ENCODE results near the gene DHCR7.

The DHCR7 gene

GRCh38 chr11:71482216-71482615 is 34.0 kb upstream of the DHCR7 start:
- no peak overlapping the region for H3K4me3 ChIP-seq (ENCODE audit: low read length)
- H4K8ac ChIP-seq (ENCODE audit: low read depth, low read length): no peak overlapping the region
- H3K4me2 ChIP-seq (ENCODE audit: low read length): no peak overlapping the region
- no peaks in the 10 kb centered on the region for H3K79me2 ChIP-seq (ENCODE audit: control insufficient read depth, insufficient read depth, low read length)
- H3K9ac ChIP-seq (ENCODE audit: low read length): no peak overlapping the region
- no peak overlapping the region for H3K18ac ChIP-seq (ENCODE audit: low read length)
- DNase-seq: no peak
- no peak overlapping the region for H3K27ac ChIP-seq (ENCODE audit: low read depth, low read length)
- H2BK5ac ChIP-seq (ENCODE audit: low read length): no peak overlapping the region
- no peak overlapping the region for H2AK5ac ChIP-seq (ENCODE audit: low read length)
- peaks cover 2% of the 10 kb centered on the region for H3K4me1 ChIP-seq (ENCODE audit: control insufficient read depth, low read depth, low read length)
- no peak overlapping the region for H4K5ac ChIP-seq (ENCODE audit: low read length)
- WGBS (ENCODE audit: extremely low coverage, insufficient coverage, low lambda C conversion rate): no CpG with 5 or more reads among the region's 18 CpGs
- no peaks in the 10 kb centered on the region for H3K27me3 ChIP-seq (ENCODE audit: insufficient read depth, low read length, poor library complexity)
- H3K56ac ChIP-seq (ENCODE audit: low read length): no peak overlapping the region
- no peak overlapping the region for H2BK15ac ChIP-seq (replicated peaks; ENCODE audit: low read depth)
- H3K36me3 ChIP-seq (ENCODE audit: control insufficient read depth, insufficient read depth, low read length): peaks cover 12% of the 10 kb centered on the region
- no peak overlapping the region for H2BK120ac ChIP-seq (ENCODE audit: low read depth, low read length)
- H3K79me1 ChIP-seq (ENCODE audit: low read length): no peaks in the 10 kb centered on the region
- H3K4ac ChIP-seq (ENCODE audit: low read depth, low read length): no peak overlapping the region
- no peak overlapping the region for H3K23ac ChIP-seq (ENCODE audit: low read length)

- no peaks in the 10 kb centered on the region for H3K79me2 ChIP-seq (ENCODE audit: control insufficient read depth, insufficient read depth, low read length)
- peaks cover 2% of the 10 kb centered on the region for H3K4me1 ChIP-seq (ENCODE audit: control insufficient read depth, low read depth, low read length)
- WGBS (ENCODE audit: extremely low coverage, insufficient coverage, low lambda C conversion rate): no CpG with 5 or more reads among the region's 24 CpGs
- no peak overlapping the region for H2AK5ac ChIP-seq (ENCODE audit: low read length)
- H3K23ac ChIP-seq (ENCODE audit: low read length): no peak overlapping the region
- no peak for DNase-seq
- H2BK5ac ChIP-seq (ENCODE audit: low read length): no peak overlapping the region
- H3K4ac ChIP-seq (ENCODE audit: low read depth, low read length): no peak overlapping the region
- no peaks in the 10 kb centered on the region for H3K79me1 ChIP-seq (ENCODE audit: low read length)
- H3K9ac ChIP-seq (ENCODE audit: low read length): no peak overlapping the region
- no peaks in the 10 kb centered on the region for H3K27me3 ChIP-seq (ENCODE audit: insufficient read depth, low read length, poor library complexity)
- no peak overlapping the region for H3K56ac ChIP-seq (ENCODE audit: low read length)
- peaks cover 10% of the 10 kb centered on the region for H3K36me3 ChIP-seq (ENCODE audit: control insufficient read depth, insufficient read depth, low read length)
- no peak overlapping the region for H2BK15ac ChIP-seq (replicated peaks; ENCODE audit: low read depth)
- no peak overlapping the region for H3K4me2 ChIP-seq (ENCODE audit: low read length)
- no peak overlapping the region for H3K27ac ChIP-seq (ENCODE audit: low read depth, low read length)
- no peak overlapping the region for H2BK120ac ChIP-seq (ENCODE audit: low read depth, low read length)
- H4K5ac ChIP-seq (ENCODE audit: low read length): no peak overlapping the region
- H3K18ac ChIP-seq (ENCODE audit: low read length): no peak overlapping the region
- no peak overlapping the region for H3K4me3 ChIP-seq (ENCODE audit: low read length)
- H4K8ac ChIP-seq (ENCODE audit: low read depth, low read length): no peak overlapping the region
Measured at GRCh38 chr11:71481101-71481960, 33.1 kb upstream of the DHCR7 start.

DNA sequence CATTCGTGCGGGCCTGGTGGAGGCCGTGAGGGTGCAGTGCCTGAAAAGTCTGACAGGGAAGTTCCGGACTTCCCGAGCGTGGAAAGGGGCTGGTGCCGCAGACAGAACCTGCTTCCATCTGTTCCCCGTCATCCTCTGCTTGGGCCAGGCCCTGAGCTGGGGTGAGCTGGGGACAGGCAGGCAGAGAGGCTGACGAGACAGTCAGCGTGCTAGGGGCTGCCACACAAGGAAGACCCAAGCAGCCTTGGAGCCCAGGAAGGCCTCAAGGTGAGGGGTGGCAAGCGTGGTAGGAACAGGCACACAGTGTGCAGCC is 30.3 kb upstream of the DHCR7 start:
- Histone ChIP-seq H3K4me3 (ENCODE audit: low read length) (no peak overlapping the region), H3K56ac (ENCODE audit: low read length) (no peak overlapping the region), H4K8ac (ENCODE audit: low read depth, low read length) (no peak overlapping the region), H3K4ac (ENCODE audit: low read depth, low read length) (no peak overlapping the region), H3K18ac (ENCODE audit: low read length) (no peak overlapping the region), H3K79me1 (ENCODE audit: low read length) (no peaks in the 10 kb centered on the region), H3K4me2 (ENCODE audit: low read length) (no peak overlapping the region), H2BK15ac (replicated peaks; ENCODE audit: low read depth) (no peak overlapping the region), H3K27me3 (ENCODE audit: insufficient read depth, low read length, poor library complexity) (no peaks in the 10 kb centered on the region), H2AK5ac (ENCODE audit: low read length) (no peak overlapping the region), H4K5ac (ENCODE audit: low read length) (no peak overlapping the region), H3K4me1 (ENCODE audit: control insufficient read depth, low read depth, low read length) (peaks cover 2% of the 10 kb centered on the region), H3K23ac (ENCODE audit: low read length) (no peak overlapping the region), H2BK5ac (ENCODE audit: low read length) (no peak overlapping the region), H3K9ac (ENCODE audit: low read length) (no peak overlapping the region), H3K27ac (ENCODE audit: low read depth, low read length) (no peak overlapping the region), H2BK120ac (ENCODE audit: low read depth, low read length) (no peak overlapping the region), H3K79me2 (ENCODE audit: control insufficient read depth, insufficient read depth, low read length) (no peaks in the 10 kb centered on the region), H3K36me3 (ENCODE audit: control insufficient read depth, insufficient read depth, low read length) (peaks cover 9% of the 10 kb centered on the region)
- no CpG with 5 or more reads among the region's 11 CpGs for WGBS (ENCODE audit: extremely low coverage, insufficient coverage, low lambda C conversion rate)
- DNase-seq: no peak

DNA sequence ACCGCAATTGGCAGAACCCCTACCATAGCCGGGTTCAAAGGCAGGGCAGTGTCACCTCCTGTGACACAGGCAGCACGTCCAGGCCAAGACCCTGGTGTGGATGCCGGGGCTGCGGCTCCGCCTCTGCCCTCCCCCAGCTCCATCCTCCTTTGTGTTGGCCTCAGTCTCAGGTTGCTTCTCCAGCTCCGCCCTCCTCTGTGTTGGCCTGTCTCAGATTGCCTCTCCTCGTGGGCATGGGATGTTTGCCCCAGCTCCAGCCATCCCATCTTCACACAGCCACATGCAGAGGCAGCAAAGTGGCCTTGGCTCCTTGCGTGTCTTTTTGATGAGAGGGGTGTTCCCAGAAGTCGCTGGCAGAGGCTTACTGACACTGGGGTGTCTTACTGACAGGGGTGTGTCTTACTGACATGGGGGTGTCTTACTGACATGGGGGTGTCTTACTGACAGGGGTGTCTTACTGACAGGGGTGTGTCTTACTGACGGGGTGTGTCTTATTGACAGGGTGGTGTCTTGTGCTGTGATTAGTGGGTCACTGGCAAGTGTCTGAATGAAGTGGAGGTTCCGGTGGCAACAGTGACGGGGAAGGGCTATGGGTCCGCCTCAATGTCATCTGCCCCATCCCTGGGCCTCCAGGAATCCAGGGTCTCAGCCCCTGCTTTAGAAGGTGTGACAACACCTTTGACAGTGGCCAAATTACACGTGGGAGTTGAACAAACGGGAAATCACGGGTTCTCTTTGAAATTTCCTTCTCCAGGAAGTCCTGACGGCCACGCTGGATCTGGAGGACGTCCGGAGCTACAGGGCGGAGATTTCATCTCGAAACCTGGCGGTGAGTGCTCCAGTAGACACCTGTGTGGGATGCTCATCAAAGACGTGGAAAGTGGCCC is 29.7 kb upstream of the DHCR7 start:
- Histone ChIP-seq H3K18ac (ENCODE audit: low read length) (no peak overlapping the region), H3K79me1 (ENCODE audit: low read length) (no peaks in the 10 kb centered on the region), H3K79me2 (ENCODE audit: control insufficient read depth, insufficient read depth, low read length) (no peaks in the 10 kb centered on the region), H3K4ac (ENCODE audit: low read depth, low read length) (no peak overlapping the region), H3K23ac (ENCODE audit: low read length) (no peak overlapping the region), H3K9ac (ENCODE audit: low read length) (no peak overlapping the region), H3K36me3 (ENCODE audit: control insufficient read depth, insufficient read depth, low read length) (peaks cover 6% of the 10 kb centered on the region), H3K27ac (ENCODE audit: low read depth, low read length) (no peak overlapping the region), H2BK5ac (ENCODE audit: low read length) (no peak overlapping the region), H2AK5ac (ENCODE audit: low read length) (no peak overlapping the region), H2BK120ac (ENCODE audit: low read depth, low read length) (no peak overlapping the region), H3K4me3 (ENCODE audit: low read length) (no peak overlapping the region), H4K5ac (ENCODE audit: low read length) (no peak overlapping the region), H3K56ac (ENCODE audit: low read length) (no peak overlapping the region), H3K4me1 (ENCODE audit: control insufficient read depth, low read depth, low read length) (peaks cover 2% of the 10 kb centered on the region), H2BK15ac (replicated peaks; ENCODE audit: low read depth) (no peak overlapping the region), H3K4me2 (ENCODE audit: low read length) (no peak overlapping the region), H3K27me3 (ENCODE audit: insufficient read depth, low read length, poor library complexity) (no peaks in the 10 kb centered on the region), H4K8ac (ENCODE audit: low read depth, low read length) (no peak overlapping the region)
- peak; percentile 65 for DNase-seq
- WGBS (ENCODE audit: extremely low coverage, insufficient coverage, low lambda C conversion rate): no CpG with 5 or more reads among the region's 25 CpGs

GRCh38 chr11:71476926-71477640 is 28.9 kb upstream of the DHCR7 start:
- Histone ChIP-seq H3K23ac (ENCODE audit: low read length) (no peak overlapping the region), H4K8ac (ENCODE audit: low read depth, low read length) (no peak overlapping the region), H3K36me3 (ENCODE audit: control insufficient read depth, insufficient read depth, low read length) (peaks cover 6% of the 10 kb centered on the region), H3K4me3 (ENCODE audit: low read length) (no peak overlapping the region), H2BK5ac (ENCODE audit: low read length) (no peak overlapping the region), H3K4me1 (ENCODE audit: control insufficient read depth, low read depth, low read length) (peaks cover 2% of the 10 kb centered on the region), H3K27ac (ENCODE audit: low read depth, low read length) (no peak overlapping the region), H2AK5ac (ENCODE audit: low read length) (no peak overlapping the region), H2BK15ac (replicated peaks; ENCODE audit: low read depth) (no peak overlapping the region), H3K18ac (ENCODE audit: low read length) (no peak overlapping the region), H3K79me1 (ENCODE audit: low read length) (no peaks in the 10 kb centered on the region), H2BK120ac (ENCODE audit: low read depth, low read length) (no peak overlapping the region), H3K27me3 (ENCODE audit: insufficient read depth, low read length, poor library complexity) (no peaks in the 10 kb centered on the region), H3K4me2 (ENCODE audit: low read length) (no peak overlapping the region), H4K5ac (ENCODE audit: low read length) (no peak overlapping the region), H3K9ac (ENCODE audit: low read length) (no peak overlapping the region), H3K4ac (ENCODE audit: low read depth, low read length) (no peak overlapping the region), H3K79me2 (ENCODE audit: control insufficient read depth, insufficient read depth, low read length) (no peaks in the 10 kb centered on the region), H3K56ac (ENCODE audit: low read length) (no peak overlapping the region)
- DNase-seq: no peak
- no CpG with 5 or more reads among the region's 34 CpGs for WGBS (ENCODE audit: extremely low coverage, insufficient coverage, low lambda C conversion rate)
